Activated naive CD4-positive, alpha-beta T cell treated with anti-CD3 and anti-CD28 coated beads, Interleukin-2, amount 50 U/mL, for 24 hours (primary cell): Measurements from ENCODE around the gene LSS.
"Not testable (repeated sequence)": the region's sequence is repeated elsewhere in the genome, so short reads cannot be mapped to it uniquely, and the experiment has no call there.

Experiments used
- H3K27ac Mint-ChIP-seq: one replicate; pipeline ENCODE4 v1.8.0; 2021; ENCODE audit warnings: mild to moderate bottlenecking, mixed read lengths
- H3K27me3 Mint-ChIP-seq: one replicate; pipeline ENCODE4 v1.8.0; 2021; ENCODE audit warnings: mixed read lengths
- H3K36me3 Mint-ChIP-seq: one replicate; pipeline ENCODE4 v1.8.0; 2021; ENCODE audit warnings: mixed read lengths
- H3K4me1 Mint-ChIP-seq: one replicate; pipeline ENCODE4 v1.8.0; 2021; ENCODE audit warnings: mixed read lengths
- H3K4me3 Mint-ChIP-seq: one replicate; pipeline ENCODE4 v1.8.0; 2021; ENCODE audit warnings: mild to moderate bottlenecking, mixed read lengths
- H3K9me3 Mint-ChIP-seq: one replicate; pipeline ENCODE4 v1.8.0; 2021; ENCODE audit warnings: mixed read lengths

Gene LSS

GRCh38 chr21:46206163-46207005, 22.2 kb downstream of the LSS start:
- no peaks in the 10 kb centered on the region for H3K4me1 Mint-ChIP-seq
- no peaks in the 10 kb centered on the region for H3K9me3 Mint-ChIP-seq
- no peaks in the 10 kb centered on the region for H3K27me3 Mint-ChIP-seq
- no peak overlapping the region for H3K27ac Mint-ChIP-seq
- no peak overlapping the region for H3K4me3 Mint-ChIP-seq
- peaks cover 1% of the 10 kb centered on the region for H3K36me3 Mint-ChIP-seq

GRCh38 chr21:46205766-46206162, 22.8 kb downstream of the LSS start:
- H3K36me3 Mint-ChIP-seq = peaks cover 1% of the 10 kb centered on the region
- no peaks in the 10 kb centered on the region for H3K27me3 Mint-ChIP-seq
- no peaks in the 10 kb centered on the region for H3K9me3 Mint-ChIP-seq
- no peaks in the 10 kb centered on the region for H3K4me1 Mint-ChIP-seq
- no peak overlapping the region for H3K27ac Mint-ChIP-seq
- no peak overlapping the region for H3K4me3 Mint-ChIP-seq

GRCh38 chr21:46205166-46205565, 23.4 kb downstream of the LSS start:
- no peaks in the 10 kb centered on the region for H3K9me3 Mint-ChIP-seq
- H3K36me3 Mint-ChIP-seq = peaks cover 2% of the 10 kb centered on the region
- H3K27ac Mint-ChIP-seq = no peak overlapping the region
- H3K4me1 Mint-ChIP-seq = no peaks in the 10 kb centered on the region
- H3K4me3 Mint-ChIP-seq = no peak overlapping the region
- H3K27me3 Mint-ChIP-seq = no peaks in the 10 kb centered on the region

- H3K36me3 Mint-ChIP-seq = peaks cover 10% of the 10 kb centered on the region
- no peaks in the 10 kb centered on the region for H3K27me3 Mint-ChIP-seq
- no peak overlapping the region for H3K4me3 Mint-ChIP-seq
- H3K27ac Mint-ChIP-seq = no peak overlapping the region
- H3K4me1 Mint-ChIP-seq = no peaks in the 10 kb centered on the region
- no peaks in the 10 kb centered on the region for H3K9me3 Mint-ChIP-seq
These were observed 25.4 kb downstream of the LSS start for GRCh38 chr21:46203203-46203600.

- Mint-ChIP-seq H3K27me3 (no peaks in the 10 kb centered on the region), H3K4me3 (no peak overlapping the region), H3K27ac (no peak overlapping the region), H3K9me3 (no peaks in the 10 kb centered on the region), H3K36me3 (peaks cover 10% of the 10 kb centered on the region), H3K4me1 (no peaks in the 10 kb centered on the region)
These were observed 25.9 kb downstream of the LSS start for GRCh38 chr21:46202592-46203202.

GRCh38 chr21:46200877-46201803, 27.4 kb downstream of the LSS start:
- H3K36me3 Mint-ChIP-seq, H3K4me3 Mint-ChIP-seq, H3K4me1 Mint-ChIP-seq, H3K27me3 Mint-ChIP-seq, H3K9me3 Mint-ChIP-seq, H3K27ac Mint-ChIP-seq: not testable (repeated sequence)

GRCh38 chr21:46199436-46200373, 28.9 kb downstream of the LSS start:
- no peak overlapping the region for H3K4me3 Mint-ChIP-seq
- H3K27me3 Mint-ChIP-seq = no peaks in the 10 kb centered on the region
- H3K9me3 Mint-ChIP-seq = no peaks in the 10 kb centered on the region
- peaks cover 11% of the 10 kb centered on the region for H3K36me3 Mint-ChIP-seq
- H3K4me1 Mint-ChIP-seq = no peaks in the 10 kb centered on the region
- H3K27ac Mint-ChIP-seq = no peak overlapping the region

GRCh38 chr21:46196733-46197132, 31.8 kb downstream of the LSS start:
- no peak overlapping the region for H3K4me3 Mint-ChIP-seq
- no peaks in the 10 kb centered on the region for H3K27me3 Mint-ChIP-seq
- H3K36me3 Mint-ChIP-seq = peaks cover 13% of the 10 kb centered on the region

GRCh38 chr21:46195595-46196195, 32.9 kb downstream of the LSS start:
- H3K27ac Mint-ChIP-seq = no peak overlapping the region
- peaks cover 13% of the 10 kb centered on the region for H3K36me3 Mint-ChIP-seq
- H3K9me3 Mint-ChIP-seq = no peaks in the 10 kb centered on the region
- no peaks in the 10 kb centered on the region for H3K27me3 Mint-ChIP-seq
- H3K4me1 Mint-ChIP-seq = no peaks in the 10 kb centered on the region
- no peak overlapping the region for H3K4me3 Mint-ChIP-seq

More at GRCh38 chr21:46196733-46197132, 31.8 kb downstream of the LSS start:
- H3K9me3 Mint-ChIP-seq = no peaks in the 10 kb centered on the region
- H3K4me1 Mint-ChIP-seq = no peaks in the 10 kb centered on the region
- no peak overlapping the region for H3K27ac Mint-ChIP-seq

- Mint-ChIP-seq H3K36me3 (peaks cover 8% of the 10 kb centered on the region), H3K4me1 (no peaks in the 10 kb centered on the region), H3K4me3 (no peak overlapping the region), H3K27ac (no peak overlapping the region), H3K9me3 (no peaks in the 10 kb centered on the region), H3K27me3 (no peaks in the 10 kb centered on the region)
These were observed 33.9 kb downstream of the LSS start for GRCh38 chr21:46194374-46195334.

- Mint-ChIP-seq H3K9me3 (no peaks in the 10 kb centered on the region), H3K4me1 (no peaks in the 10 kb centered on the region), H3K27me3 (no peaks in the 10 kb centered on the region), H3K4me3 (no peak overlapping the region), H3K36me3 (peaks cover 4% of the 10 kb centered on the region), H3K27ac (no peak overlapping the region)
These were observed 34.7 kb downstream of the LSS start for GRCh38 chr21:46193829-46194373.

GRCh38 chr21:46191686-46192575, 36.6 kb downstream of the LSS start:
- no peaks in the 10 kb centered on the region for H3K4me1 Mint-ChIP-seq
- H3K9me3 Mint-ChIP-seq = no peaks in the 10 kb centered on the region
- no peak overlapping the region for H3K4me3 Mint-ChIP-seq
- peak overlapping the region; percentile 30 for H3K27ac Mint-ChIP-seq
- H3K27me3 Mint-ChIP-seq = no peaks in the 10 kb centered on the region
- peaks cover 4% of the 10 kb centered on the region for H3K36me3 Mint-ChIP-seq

GRCh38 chr21:46191257-46191685, 37.3 kb downstream of the LSS start:
- no peaks in the 10 kb centered on the region for H3K4me1 Mint-ChIP-seq
- H3K27ac Mint-ChIP-seq = peak overlapping the region; percentile 30
- no peaks in the 10 kb centered on the region for H3K9me3 Mint-ChIP-seq
- H3K27me3 Mint-ChIP-seq = no peaks in the 10 kb centered on the region
- peaks cover 4% of the 10 kb centered on the region for H3K36me3 Mint-ChIP-seq
- no peak overlapping the region for H3K4me3 Mint-ChIP-seq
